Peyer's patch (tissue), 4 donors: ENCODE data around the gene EVA1A. TPM values are rescaled to one million over a fixed set of nuclear protein-coding genes. Genes with fewer than 3 reads are reported as not detected.

Experiments
- DNase-seq, 3 donors: peaks; one replicate each; pipeline ENCODE4 v3.0.0-alpha.2; 2017 to 2019
- H3K27ac ChIP-seq, 4 donors: fragments of 200-600 bp; sonication (generic); one replicate each; pipeline ENCODE4 v1.5.1; 2016 to 2019
- H3K27me3 ChIP-seq, 2 donors: fragments of 200-600 bp; sonication (generic); one replicate each; pipeline ENCODE4 v1.5.1; 2019
- H3K36me3 ChIP-seq, 3 donors: fragments of 200-600 bp; sonication (generic); one replicate each; pipeline ENCODE4 v1.5.1; 2016 to 2019
- H3K4me1 ChIP-seq, 4 donors: fragments of 200-600 bp; sonication (generic); one replicate each; pipeline ENCODE4 v1.5.1; 2016 to 2019
- H3K4me3 ChIP-seq, 4 donors: fragments of 200-600 bp; sonication (generic); 1 replicate in 3 of 4; 2 replicates in 1 of 4; pipeline ENCODE4 v1.5.1; 2016 to 2019; ENCODE audit warnings: mild to moderate bottlenecking in 1 of 4
- H3K9me3 ChIP-seq, 4 donors: fragments of 200-600 bp; sonication (generic); one replicate each; pipeline ENCODE4 v1.5.1; 2016 to 2019; ENCODE audit warnings: mild to moderate bottlenecking in 1 of 4
- CTCF ChIP-seq, 6 experiments: fragments of 450-650 bp in 4 of 6; fragments of 200-600 bp in 2 of 6; sonication (generic) in 1 of 6; IDR thresholded peaks; one replicate each; pipeline ENCODE4 v1.5.1; 2017 to 2019; ENCODE audit warnings: antibody characterized with exemption in 6 of 6, mild to moderate bottlenecking in 3 of 6, moderate library complexity in 1 of 6
- POLR2A ChIP-seq, 2 donors: fragments of 450-650 bp; IDR thresholded peaks; one replicate each; pipeline ENCODE4 v1.5.1; 2017; ENCODE audit warnings: antibody characterized with exemption in 2 of 2, mild to moderate bottlenecking in 2 of 2, moderate library complexity in 2 of 2
- total RNA-seq, 4 donors: library from RNA; depleted of rRNA; stranded (reverse); fragments of >200 nt; gene quantifications; one replicate each; pipeline ENCODE4 v1.1.0, GENCODE V29; 2016

EVA1A gene
- total RNA-seq, 4 donors from 2014 or later: 0.70 to 18.2 (median 5.8) TPM

GRCh38 chr2:75464348-75464946 is 96.3 kb downstream of the EVA1A start:
- no peak overlapping the region for H3K27ac ChIP-seq
- no peaks in the 10 kb centered on the region for H3K27me3 ChIP-seq
- no peak overlapping the region for H3K4me3 ChIP-seq
- H3K36me3 ChIP-seq: no peaks in the 10 kb centered on the region
- no peaks in the 10 kb centered on the region for H3K4me1 ChIP-seq
- DNase-seq: no peak
- no peaks in the 10 kb centered on the region for H3K9me3 ChIP-seq
- TF ChIP-seq POLR2A (IDR thresholded peaks at IDR 0.05) (no peak), CTCF (IDR thresholded peaks at IDR 0.05) (peak in 4 of 6 experiments; percentile 38 to 78 (median 72))

GRCh38 chr2:75462721-75463120 is 98.0 kb downstream of the EVA1A start:
- DNase-seq: no peak
- H3K4me1 ChIP-seq: no peaks in the 10 kb centered on the region
- H3K36me3 ChIP-seq: no peaks in the 10 kb centered on the region
- no peaks in the 10 kb centered on the region for H3K9me3 ChIP-seq
- no peak overlapping the region for H3K27ac ChIP-seq
- H3K27me3 ChIP-seq: no peaks in the 10 kb centered on the region
- TF ChIP-seq CTCF (IDR thresholded peaks at IDR 0.05) (no peak), POLR2A (IDR thresholded peaks at IDR 0.05) (no peak)
- H3K4me3 ChIP-seq: no peak overlapping the region

- H3K9me3 ChIP-seq: no peaks in the 10 kb centered on the region
- no peak overlapping the region for H3K4me3 ChIP-seq
- TF ChIP-seq POLR2A (IDR thresholded peaks at IDR 0.05) (no peak), CTCF (IDR thresholded peaks at IDR 0.05) (no peak)
- no peaks in the 10 kb centered on the region for H3K27me3 ChIP-seq
- no peak for DNase-seq
- H3K36me3 ChIP-seq: no peaks in the 10 kb centered on the region
- no peaks in the 10 kb centered on the region for H3K4me1 ChIP-seq
- no peak overlapping the region for H3K27ac ChIP-seq
These were observed 98.5 kb downstream of the EVA1A start for GRCh38 chr2:75462206-75462605.

DNA sequence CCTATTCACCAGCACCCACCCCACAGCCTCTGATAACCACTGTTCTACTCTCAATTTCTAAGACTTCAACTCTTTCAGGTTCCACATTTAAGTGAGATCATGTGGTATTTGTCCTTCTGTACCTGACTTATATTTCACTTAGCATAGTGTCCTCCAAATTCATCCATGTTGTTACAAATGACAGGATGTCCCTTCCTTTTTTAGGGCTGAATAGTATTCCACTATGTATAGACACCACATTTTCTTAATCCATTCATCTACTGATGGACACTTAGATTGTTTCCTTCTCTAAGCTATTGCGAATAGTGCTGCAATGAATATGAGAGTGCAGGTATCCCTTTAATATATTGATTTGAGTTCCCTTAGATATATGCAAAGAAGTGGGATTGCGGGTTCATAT is 100.1 kb downstream of the EVA1A start:
- H3K9me3 ChIP-seq: no peaks in the 10 kb centered on the region

GRCh38 chr2:75459565-75460310 is 101.0 kb downstream of the EVA1A start:
- no peaks in the 10 kb centered on the region for H3K36me3 ChIP-seq
- no peaks in the 10 kb centered on the region for H3K27me3 ChIP-seq
- TF ChIP-seq POLR2A (IDR thresholded peaks at IDR 0.05) (no peak), CTCF (IDR thresholded peaks at IDR 0.05) (no peak)
- no peaks in the 10 kb centered on the region for H3K9me3 ChIP-seq
- no peak overlapping the region for H3K4me3 ChIP-seq
- DNase-seq: no peak
- no peak overlapping the region for H3K27ac ChIP-seq
- no peaks in the 10 kb centered on the region for H3K4me1 ChIP-seq

More for the DNA sequence above, 100.1 kb downstream of the EVA1A start:
- no peak for TF ChIP-seq POLR2A (IDR thresholded peaks at IDR 0.05)
- no peak for TF ChIP-seq CTCF (IDR thresholded peaks at IDR 0.05)
- no peaks in the 10 kb centered on the region for H3K36me3 ChIP-seq
- H3K4me3 ChIP-seq: no peak overlapping the region
- no peak for DNase-seq
- no peaks in the 10 kb centered on the region for H3K4me1 ChIP-seq
- H3K27me3 ChIP-seq: no peaks in the 10 kb centered on the region
- no peak overlapping the region for H3K27ac ChIP-seq
